EL (cell line): ENCODE data around the gene TTC14.

Experiments
- DNase-seq: peaks from one replicate; pipeline ENCODE4 v3.0.0-alpha.2; 2016

TTC14 gene

GRCh38 chr3:180631317-180631716 lies 29.4 kb downstream of the TTC14 start:
- no peak for DNase-seq

DNA sequence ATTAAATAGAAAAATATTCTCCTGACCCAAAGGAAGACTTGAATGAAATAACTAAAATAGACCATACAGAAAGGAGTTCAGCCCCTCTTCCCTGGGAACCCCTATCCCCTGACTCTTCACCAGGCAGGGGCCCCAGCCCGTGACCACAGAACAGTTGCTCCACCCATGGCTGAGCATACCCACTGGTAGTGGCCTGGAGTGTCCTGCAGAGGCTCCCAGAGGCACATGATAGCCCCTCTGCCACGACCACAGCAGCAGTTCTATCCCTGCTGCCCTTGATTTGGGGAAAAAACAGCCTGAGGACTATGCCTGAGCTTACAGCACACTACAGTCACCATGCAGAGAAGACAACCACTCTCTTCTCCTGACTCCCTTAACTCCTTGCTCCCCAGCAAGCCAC lies 31.8 kb downstream of the TTC14 start:
- no peak for DNase-seq

DNA sequence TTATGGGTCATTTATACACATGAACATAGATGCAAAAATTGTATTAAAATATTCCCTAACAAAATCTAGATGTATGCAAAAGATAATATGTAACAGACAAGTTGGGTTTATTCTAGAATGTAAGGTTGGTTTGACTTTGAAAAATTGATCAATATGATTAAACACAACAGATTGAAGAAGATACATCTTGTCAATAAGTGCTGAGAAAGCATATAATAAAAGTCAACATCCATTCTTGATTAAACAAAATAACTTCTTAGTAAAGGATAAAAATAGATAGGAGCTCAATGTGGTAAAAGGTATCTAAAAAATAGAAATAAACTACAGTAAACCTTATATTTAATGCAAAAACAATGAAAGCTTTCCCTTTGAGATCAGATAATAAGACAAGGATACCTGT lies 39.0 kb downstream of the TTC14 start:
- DNase-seq, result no peak

GRCh38 chr3:180646187-180646790 lies 44.3 kb downstream of the TTC14 start:
- DNase-seq, result no peak

GRCh38 chr3:180656406-180656805 lies 54.4 kb downstream of the TTC14 start:
- DNase-seq, result no peak

DNA sequence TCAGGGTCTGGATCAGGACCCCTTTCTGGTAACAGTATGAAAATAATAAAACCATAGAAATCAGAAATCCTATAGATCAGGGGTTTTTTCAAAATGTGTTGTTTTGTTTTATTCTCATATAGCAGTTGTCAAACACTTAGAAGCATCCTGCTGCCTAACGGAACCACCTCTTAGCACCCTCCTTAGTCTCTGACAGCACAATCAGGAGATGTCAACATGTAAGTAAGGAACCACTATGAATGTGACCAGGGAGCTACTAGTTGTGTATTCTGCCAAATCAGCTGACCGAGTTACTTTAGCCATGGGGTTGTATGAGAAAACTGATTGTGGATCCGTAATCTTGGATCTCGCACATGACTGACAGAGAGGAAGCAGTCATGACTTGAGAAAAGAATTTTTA lies 55.1 kb downstream of the TTC14 start:
- no peak for DNase-seq
